Stimulated activated CD8-positive, alpha-beta memory T cell treated with anti-CD3 and anti-CD28 coated beads, Interleukin-4, amount 100 ng/mL, for 4 hours (primary cell): ENCODE measurements around the gene TREM2.
"Not testable (repeated sequence)": the region's sequence is repeated elsewhere in the genome, so short reads cannot be mapped to it uniquely, and the experiment has no call there.

Experiments used
- DNase-seq, 2 donors: peaks; one replicate each; pipeline ENCODE4 v3.0.0-alpha.2; 2020; ENCODE audit warnings: low read depth in 2 of 2, low spot score in 1 of 2

The TREM2 gene

GRCh38 chr6:41156001-41156400 lies 6.9 kb downstream of the TREM2 start:
- DNase-seq, result no peak

- no peak for DNase-seq
These were observed 7.6 kb downstream of the TREM2 start for GRCh38 chr6:41155132-41155805.

GRCh38 chr6:41153992-41154625 lies 8.8 kb downstream of the TREM2 start, which contains the start of gene TREML1:
TREML1 (minus strand) TSS chr6:41154347; CDS start chr6:41154288, 59 bp downstream.
- no peak for DNase-seq

GRCh38 chr6:41153451-41153850 lies 9.5 kb downstream of the TREM2 start:
- DNase-seq, result no peak

GRCh38 chr6:41150671-41151070 lies 12.2 kb downstream of the TREM2 start:
- no peak for DNase-seq

- no peak for DNase-seq
These were observed 15.0 kb downstream of the TREM2 start for GRCh38 chr6:41147917-41148316.

- DNase-seq, result no peak
These were observed 26.0 kb downstream of the TREM2 start for GRCh38 chr6:41136911-41137310.

- DNase-seq, result no peak
These were observed 27.7 kb downstream of the TREM2 start for GRCh38 chr6:41135062-41135832.

GRCh38 chr6:41132254-41132653 lies 30.7 kb downstream of the TREM2 start:
- no peak for DNase-seq

GRCh38 chr6:41125282-41125681 lies 37.6 kb downstream of the TREM2 start:
- no peak for DNase-seq

- DNase-seq, result no peak
These were observed 40.0 kb downstream of the TREM2 start for GRCh38 chr6:41122918-41123317.

GRCh38 chr6:41122373-41122772 lies 40.5 kb downstream of the TREM2 start:
- no peak for DNase-seq

GRCh38 chr6:41120058-41120457 lies 42.9 kb downstream of the TREM2 start:
- no peak for DNase-seq

GRCh38 chr6:41119508-41119907 lies 43.4 kb downstream of the TREM2 start:
- DNase-seq, result no peak

- not testable (repeated sequence) for DNase-seq
These were observed 47.9 kb downstream of the TREM2 start for GRCh38 chr6:41115027-41115426.

- no peak for DNase-seq
These were observed 51.9 kb downstream of the TREM2 start for GRCh38 chr6:41111017-41111416.
